ENCODE results near the gene DLGAP1.
"Not testable (repeated sequence)": the region's sequence is repeated elsewhere in the genome, so short reads cannot be mapped to it uniquely, and the experiment has no call there.

The DLGAP1 gene

DNA sequence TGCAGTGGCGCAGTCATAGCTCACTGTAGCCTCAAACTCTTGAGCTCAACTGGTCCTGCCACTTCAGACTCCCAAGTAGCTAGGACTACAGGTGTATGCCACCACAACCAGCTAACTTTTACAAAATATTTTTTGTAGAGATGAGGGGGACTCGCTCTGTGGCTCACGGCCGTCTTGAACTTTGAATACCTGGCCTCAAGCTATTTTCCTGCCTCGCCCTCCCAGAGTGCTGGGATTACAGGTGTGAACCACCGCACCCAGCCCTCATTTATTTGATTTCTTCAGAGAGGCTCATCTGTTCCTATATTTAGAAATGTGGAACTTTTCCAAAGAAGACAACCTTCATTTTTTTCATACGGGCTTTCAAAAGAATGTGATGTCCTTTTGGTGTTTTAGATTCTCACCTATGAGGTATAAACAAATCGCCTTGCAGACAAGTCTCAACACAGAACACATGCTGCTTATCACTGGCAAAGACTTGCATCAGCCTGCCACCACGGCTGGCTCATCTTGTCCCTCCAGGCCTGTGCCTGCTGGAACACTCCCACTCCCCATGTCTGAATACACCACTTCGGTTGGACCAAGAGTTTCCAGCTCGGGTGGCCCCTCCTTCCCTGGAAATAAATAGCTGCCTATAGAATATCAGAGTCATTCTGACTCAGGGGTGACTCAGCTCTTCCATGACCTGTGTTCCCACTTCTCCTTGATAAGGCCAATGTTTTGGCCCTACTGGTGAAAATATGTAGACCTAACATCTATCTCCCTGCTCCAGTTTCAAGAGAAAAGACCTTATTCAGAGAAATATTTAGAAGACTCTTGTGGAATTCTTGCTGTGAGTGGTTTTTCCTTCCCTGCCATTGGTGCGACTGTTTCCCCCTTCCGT, 802.5 kb downstream of the DLGAP1 start:
- Histone ChIP-seq H3K4me2 (ENCODE audit: low read depth, low read length, poor library complexity, severe bottlenecking) (no peak overlapping the region), H3F3A (ENCODE audit: insufficient read depth) (no peaks in the 10 kb centered on the region), H3K36me3 (ENCODE audit: low read length) (no peaks in the 10 kb centered on the region), H3K9ac (ENCODE audit: low read length) (no peak overlapping the region), H3K9me2 (replicated peaks; ENCODE audit: insufficient read depth, low read length) (no peaks in the 10 kb centered on the region), H3K9me3 (ENCODE audit: insufficient read depth, low read length) (no peaks in the 10 kb centered on the region), H3K4me3 (ENCODE audit: insufficient read depth, low read length, poor library complexity, severe bottlenecking) (no peak overlapping the region), H3K79me2 (ENCODE audit: insufficient read depth, low read length) (no peaks in the 10 kb centered on the region), H3K27ac (ENCODE audit: low read depth, low read length) (no peak overlapping the region), H3K27me3 (ENCODE audit: low read length) (no peaks in the 10 kb centered on the region), H4K20me1 (ENCODE audit: low read depth, low read length) (no peaks in the 10 kb centered on the region), H2AFZ (ENCODE audit: low read depth, low read length, severe bottlenecking) (no peak overlapping the region)
- no peak for TF ChIP-seq CTCF (IDR thresholded peaks at IDR 0.05; ENCODE audit: insufficient read depth, low read length, poor library complexity, severe bottlenecking)
- TF ChIP-seq EZH2phosphoT487 (conservative IDR thresholded peaks at IDR 0.05; ENCODE audit: low read length) = no peak

GRCh38 chr18:3651266-3651665, 803.8 kb downstream of the DLGAP1 start:
- Histone ChIP-seq H3K36me3 (ENCODE audit: low read length) (no peaks in the 10 kb centered on the region), H4K20me1 (ENCODE audit: low read depth, low read length) (no peaks in the 10 kb centered on the region), H3K4me2 (ENCODE audit: low read depth, low read length, poor library complexity, severe bottlenecking) (no peak overlapping the region), H3K4me3 (ENCODE audit: insufficient read depth, low read length, poor library complexity, severe bottlenecking) (no peak overlapping the region), H3K27ac (ENCODE audit: low read depth, low read length) (no peak overlapping the region), H3K9ac (ENCODE audit: low read length) (no peak overlapping the region), H3K9me2 (replicated peaks; ENCODE audit: insufficient read depth, low read length) (no peaks in the 10 kb centered on the region), H3K27me3 (ENCODE audit: low read length) (no peaks in the 10 kb centered on the region), H2AFZ (ENCODE audit: low read depth, low read length, severe bottlenecking) (no peak overlapping the region), H3K9me3 (ENCODE audit: insufficient read depth, low read length) (no peaks in the 10 kb centered on the region), H3K79me2 (ENCODE audit: insufficient read depth, low read length) (no peaks in the 10 kb centered on the region), H3F3A (ENCODE audit: insufficient read depth) (no peaks in the 10 kb centered on the region)
- TF ChIP-seq CTCF (IDR thresholded peaks at IDR 0.05; ENCODE audit: insufficient read depth, low read length, poor library complexity, severe bottlenecking) (no peak), EZH2phosphoT487 (conservative IDR thresholded peaks at IDR 0.05; ENCODE audit: low read length) (no peak)

DNA sequence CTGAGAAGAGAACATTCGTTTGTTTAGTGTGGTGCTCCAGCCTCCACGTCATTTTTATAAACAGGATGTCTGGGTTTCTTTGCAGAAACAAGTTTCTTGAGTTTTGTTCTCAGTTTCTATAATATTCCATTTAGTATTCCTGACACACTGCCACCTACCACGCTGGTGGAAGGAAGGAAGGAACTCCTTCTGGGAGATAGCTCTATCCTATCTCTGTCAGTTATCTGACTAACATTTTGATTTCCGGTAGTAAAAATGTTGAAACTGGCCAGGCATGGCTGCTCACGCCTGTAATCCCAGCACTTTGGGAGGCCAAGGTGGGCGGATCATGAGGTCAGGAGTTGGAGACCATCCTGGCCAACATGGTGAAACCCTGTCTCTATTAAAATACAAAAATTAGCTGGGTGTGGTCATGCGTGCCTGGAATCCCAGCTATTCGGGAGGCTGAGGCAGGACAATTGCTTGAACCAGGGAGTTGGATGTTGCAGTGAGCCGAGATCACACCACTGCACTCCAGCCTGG, 804.5 kb downstream of the DLGAP1 start:
- not testable (repeated sequence) for H3K79me2 ChIP-seq (ENCODE audit: insufficient read depth, low read length); H3K9me3 ChIP-seq (ENCODE audit: insufficient read depth, low read length); H3K9ac ChIP-seq (ENCODE audit: low read length); H2AFZ ChIP-seq (ENCODE audit: low read depth, low read length, severe bottlenecking); H3K4me3 ChIP-seq (ENCODE audit: insufficient read depth, low read length, poor library complexity, severe bottlenecking); H3K4me2 ChIP-seq (ENCODE audit: low read depth, low read length, poor library complexity, severe bottlenecking); H3K27ac ChIP-seq (ENCODE audit: low read depth, low read length); H3F3A ChIP-seq (ENCODE audit: insufficient read depth); H3K9me2 ChIP-seq (replicated peaks; ENCODE audit: insufficient read depth, low read length); H4K20me1 ChIP-seq (ENCODE audit: low read depth, low read length); H3K36me3 ChIP-seq (ENCODE audit: low read length); H3K27me3 ChIP-seq (ENCODE audit: low read length)
